SK-N-MC (cell line): Measurements from ENCODE around the gene POLDIP3.
"Not testable (repeated sequence)": the region's sequence is repeated elsewhere in the genome, so short reads cannot be mapped to it uniquely, and the experiment has no call there.

Experiments used
- EZH2 ChIP-seq: fragments of 200-600 bp; sonication (generic); IDR thresholded peaks from one replicate; pipeline ENCODE4 v1.6.1; 2017; ENCODE audit warnings: antibody characterized with exemption
- POLR2AphosphoS5 ChIP-seq: IDR thresholded peaks from 2 replicates; pipeline ENCODE4 v1.6.1; 2012; ENCODE audit warnings: mild to moderate bottlenecking, low read depth, low read length, borderline replicate concordance

GRCh38 chr22:42539236-42539771 is 75.4 kb downstream of the POLDIP3 start:
- TF ChIP-seq EZH2, POLR2AphosphoS5: not testable (repeated sequence)
